Measurements from ENCODE around the gene NCAN.

NCAN gene

GRCh38 chr19:19297759-19298158 is 86.0 kb downstream of the NCAN start:
- no peak for DNase-seq

- no peak for DNase-seq
Observed at GRCh38 chr19:19300613-19301012, 88.9 kb downstream of the NCAN start.

Data from NCI-H2029 (cell line).